Activated T-cell treated with anti-CD3 and anti-CD28 coated beads, Interleukin-2, amount 50 U/mL, for 1 hour (primary cell): Measurements from ENCODE around the gene ARPP19.

Source experiments
- DNase-seq: peaks from one replicate; pipeline ENCODE4 v3.0.0-alpha.2; 2020

Gene ARPP19

DNA sequence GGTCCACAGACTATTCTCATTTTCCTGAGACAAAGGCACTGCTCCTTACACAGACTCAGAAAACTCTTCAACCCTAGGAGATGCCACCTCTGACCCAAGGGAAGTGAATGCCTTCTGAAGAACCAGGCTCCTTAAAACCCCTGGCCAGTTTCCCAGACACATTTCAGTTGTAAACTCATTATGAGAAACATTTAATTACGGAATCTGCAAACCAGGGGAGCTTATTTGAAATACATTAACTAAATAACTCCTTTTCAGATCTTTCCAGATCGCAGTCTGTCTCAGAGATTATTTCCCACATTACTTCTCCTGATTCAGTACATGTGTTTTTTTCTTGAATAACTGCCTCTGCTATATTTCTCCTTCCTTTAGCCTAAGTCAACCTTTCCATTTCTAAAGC, 57.7 kb downstream of the ARPP19 start:
- DNase-seq, result no peak

DNA sequence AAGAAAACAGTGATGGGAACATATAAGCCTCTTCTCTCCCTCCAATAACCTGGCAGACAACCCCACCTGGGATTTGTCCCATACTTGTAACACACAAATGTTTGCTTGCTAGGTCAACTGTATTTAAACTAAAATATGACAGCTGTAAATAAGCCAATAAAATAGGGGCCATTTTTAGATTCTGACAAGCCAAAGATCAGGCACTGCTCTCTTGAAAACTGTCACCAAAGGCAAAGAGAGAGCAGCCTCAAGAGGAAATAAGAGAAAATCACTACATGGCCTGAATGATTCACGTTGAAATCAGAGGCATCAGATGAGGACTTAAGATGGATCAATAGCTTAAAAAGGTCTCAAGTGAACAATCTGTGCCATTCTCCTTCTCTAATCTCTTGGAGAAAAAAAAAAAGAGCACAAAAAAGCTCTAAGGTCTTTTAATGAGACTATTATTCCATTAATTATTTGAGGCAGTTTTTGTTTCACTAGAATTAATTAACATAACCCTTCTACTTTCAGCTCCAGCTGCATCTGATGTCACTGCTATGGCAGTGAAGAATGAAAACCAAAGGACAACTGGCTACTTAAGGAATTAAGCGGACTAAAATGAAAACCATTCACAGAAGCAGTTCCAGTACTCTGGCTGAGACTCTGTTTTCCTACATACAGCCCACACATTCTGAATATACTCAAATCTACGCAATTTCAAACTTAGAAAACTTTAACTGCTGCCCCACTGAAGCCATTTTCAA, 59.2 kb downstream of the ARPP19 start:
- no peak for DNase-seq

DNA sequence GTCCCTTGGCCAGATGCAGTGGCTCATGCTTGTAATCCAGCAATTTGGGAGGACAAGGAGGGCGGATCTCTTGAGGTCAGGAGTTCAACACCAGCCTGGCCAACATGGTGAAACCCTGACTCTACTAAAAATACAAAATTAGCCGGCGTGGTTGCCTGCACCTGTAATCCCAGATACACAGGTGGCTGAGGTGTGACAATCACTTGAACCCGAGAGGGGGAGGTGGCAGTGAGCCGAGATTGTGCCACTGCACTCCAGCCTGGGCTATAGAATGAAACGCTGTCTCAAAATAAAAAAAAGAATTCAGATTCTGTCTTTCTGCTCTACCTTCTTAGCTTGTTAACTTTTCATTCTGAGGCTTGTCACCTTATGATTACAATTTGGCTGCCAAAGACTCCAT, 62.3 kb downstream of the ARPP19 start:
- no peak for DNase-seq

DNA sequence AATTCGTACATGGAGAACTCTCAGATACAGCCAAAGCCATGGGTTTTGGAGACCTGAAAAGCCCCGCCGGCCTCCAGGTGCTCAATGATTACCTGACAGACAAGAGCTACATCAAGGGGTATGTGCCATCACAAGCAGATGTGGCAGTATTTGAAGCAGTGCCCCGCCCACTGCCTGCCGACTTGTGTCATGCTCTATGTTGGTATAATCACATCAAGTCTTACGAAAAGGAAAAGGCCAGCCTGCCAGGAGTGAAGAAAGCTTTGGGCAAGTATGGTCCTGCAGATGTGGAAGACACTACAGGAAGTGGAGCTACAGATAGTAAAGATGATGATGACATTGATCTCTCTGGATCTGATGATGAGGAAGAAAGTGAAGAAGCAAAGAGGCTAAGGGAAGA, 63.7 kb downstream of the ARPP19 start:
- DNase-seq, result no peak

DNA sequence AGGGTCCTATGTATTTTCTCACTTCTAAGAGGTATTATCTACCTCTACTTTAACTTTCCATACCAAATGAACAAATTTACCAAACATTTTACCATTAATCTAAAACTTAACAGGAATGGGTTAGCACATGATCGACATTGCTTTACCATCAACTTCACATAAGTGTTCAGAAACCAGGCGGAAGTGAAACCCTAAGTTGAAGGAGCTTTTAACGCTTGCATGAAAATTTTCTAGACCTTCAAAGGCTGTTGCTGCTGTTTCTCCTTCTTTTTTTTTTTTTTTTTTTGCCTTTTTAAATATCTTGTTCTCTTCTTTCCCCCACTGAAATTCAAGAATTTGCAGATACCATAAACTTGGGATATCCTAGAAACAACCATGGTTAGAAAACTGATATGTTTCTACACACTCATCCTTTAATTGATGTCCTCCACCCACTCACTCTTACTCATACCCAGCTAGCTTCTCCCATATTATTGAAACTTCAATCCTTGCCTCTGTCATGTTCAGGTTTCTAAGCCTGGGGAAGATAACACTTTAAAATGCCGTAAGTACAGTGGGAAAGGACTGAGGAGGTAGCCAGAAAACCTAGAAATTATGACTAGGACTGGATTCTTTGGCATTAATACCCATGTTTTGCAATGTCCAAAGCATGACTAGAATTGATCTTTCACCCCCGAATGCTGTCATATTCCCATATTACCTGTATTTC, 64.9 kb downstream of the ARPP19 start:
- no peak for DNase-seq

DNA sequence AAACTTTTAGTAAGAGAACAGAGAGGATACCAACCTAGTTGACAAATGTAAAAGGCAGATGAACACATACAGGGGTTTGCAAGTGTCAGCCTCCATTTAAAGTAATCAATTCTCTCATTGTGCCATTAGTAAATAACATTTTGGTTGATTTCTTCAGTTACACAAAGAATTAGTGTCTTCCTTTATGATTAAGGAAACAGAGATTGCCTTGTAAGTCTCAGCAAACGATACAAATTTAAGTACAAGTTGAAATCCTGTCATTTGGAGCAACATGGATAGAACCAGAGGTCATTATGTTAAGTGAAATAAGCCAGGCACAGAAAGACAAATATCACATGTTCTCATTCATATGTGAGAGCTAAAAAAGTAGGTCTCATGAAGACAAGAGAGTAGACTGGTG, 66.2 kb downstream of the ARPP19 start:
- no peak for DNase-seq

DNA sequence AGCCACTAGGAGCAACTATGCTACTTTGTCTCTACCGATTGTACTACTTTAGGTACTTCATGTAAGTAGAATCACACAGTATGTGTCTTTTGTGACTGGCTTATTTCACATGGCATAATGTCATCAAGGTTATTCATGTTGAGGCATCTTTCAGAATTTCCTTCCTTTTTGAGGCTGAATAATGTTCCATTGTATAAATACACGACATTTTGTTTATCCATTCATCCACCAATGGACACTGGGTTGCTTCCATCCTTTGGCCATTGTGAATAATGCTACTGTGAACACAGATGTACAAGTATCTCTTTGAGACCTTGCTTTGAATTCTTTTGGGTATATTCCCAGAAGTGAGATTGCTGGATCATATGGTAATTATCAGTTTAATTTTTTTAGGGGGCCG, 69.3 kb downstream of the ARPP19 start:
- DNase-seq, result no peak

DNA sequence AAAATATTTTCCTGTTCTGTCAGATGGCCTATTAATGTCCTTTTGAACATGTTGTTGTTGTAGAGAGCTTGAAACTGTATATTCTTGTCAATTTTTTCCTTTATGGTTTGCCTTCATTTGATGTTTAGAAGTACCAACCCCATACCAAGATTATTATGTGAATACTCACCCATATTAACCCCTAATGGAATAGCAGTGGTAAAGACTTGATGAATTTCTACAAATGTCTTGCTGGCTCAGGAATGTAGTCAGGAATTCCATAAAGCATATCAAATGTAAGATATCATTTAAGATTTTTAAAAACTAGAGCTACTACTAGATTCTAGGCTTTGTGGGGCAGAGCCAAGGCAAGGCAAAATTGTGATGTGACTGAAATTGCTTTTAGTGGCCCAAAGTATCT, 70.1 kb downstream of the ARPP19 start:
- no peak for DNase-seq
